ENCODE measurements around the gene RIC8B.

Gene RIC8B

GRCh38 chr12:106867651-106868050 lies 93.2 kb downstream of the RIC8B start:
- Histone ChIP-seq H3K4me2 (ENCODE audit: low read length) (no peak overlapping the region), H3K4me3 (ENCODE audit: low read depth, low read length) (no peak overlapping the region), H3K9me3 (ENCODE audit: control insufficient read depth, low read length) (no peaks in the 10 kb centered on the region), H3K36me3 (ENCODE audit: control insufficient read depth, insufficient read depth, low read length) (no peaks in the 10 kb centered on the region), H2AFZ (no peak overlapping the region), H3K4me1 (no peaks in the 10 kb centered on the region), H3K79me2 (no peaks in the 10 kb centered on the region), H3K9ac (no peak overlapping the region), H3K27ac (no peak overlapping the region), H3K27me3 (ENCODE audit: control insufficient read depth, insufficient read depth, low read length) (no peaks in the 10 kb centered on the region)
- TF ChIP-seq CTCF (IDR thresholded peaks at IDR 0.05) = no peak

GRCh38 chr12:106868982-106869700 lies 94.7 kb downstream of the RIC8B start:
- Histone ChIP-seq H3K27me3 (ENCODE audit: control insufficient read depth, insufficient read depth, low read length) (no peaks in the 10 kb centered on the region), H3K27ac (no peak overlapping the region), H2AFZ (no peak overlapping the region), H3K79me2 (no peaks in the 10 kb centered on the region), H3K9ac (no peak overlapping the region), H3K4me3 (ENCODE audit: low read depth, low read length) (no peak overlapping the region), H3K4me1 (no peaks in the 10 kb centered on the region), H3K36me3 (ENCODE audit: control insufficient read depth, insufficient read depth, low read length) (no peaks in the 10 kb centered on the region), H3K9me3 (ENCODE audit: control insufficient read depth, low read length) (no peaks in the 10 kb centered on the region), H3K4me2 (ENCODE audit: low read length) (no peak overlapping the region)
- no peak for TF ChIP-seq CTCF (IDR thresholded peaks at IDR 0.05)

GRCh38 chr12:106870116-106870515 lies 95.6 kb downstream of the RIC8B start:
- no peak for TF ChIP-seq CTCF (IDR thresholded peaks at IDR 0.05)
- Histone ChIP-seq H3K9me3 (ENCODE audit: control insufficient read depth, low read length) (no peaks in the 10 kb centered on the region), H3K27ac (no peak overlapping the region), H3K4me1 (no peaks in the 10 kb centered on the region), H3K79me2 (no peaks in the 10 kb centered on the region), H3K36me3 (ENCODE audit: control insufficient read depth, insufficient read depth, low read length) (no peaks in the 10 kb centered on the region), H2AFZ (no peak overlapping the region), H3K4me3 (ENCODE audit: low read depth, low read length) (no peak overlapping the region), H3K27me3 (ENCODE audit: control insufficient read depth, insufficient read depth, low read length) (no peaks in the 10 kb centered on the region), H3K9ac (no peak overlapping the region), H3K4me2 (ENCODE audit: low read length) (no peak overlapping the region)

- Histone ChIP-seq H2AFZ (no peak overlapping the region), H3K79me2 (no peaks in the 10 kb centered on the region), H3K4me1 (no peaks in the 10 kb centered on the region), H3K36me3 (ENCODE audit: control insufficient read depth, insufficient read depth, low read length) (no peaks in the 10 kb centered on the region), H3K9ac (no peak overlapping the region), H3K4me2 (ENCODE audit: low read length) (no peak overlapping the region), H3K27me3 (ENCODE audit: control insufficient read depth, insufficient read depth, low read length) (no peaks in the 10 kb centered on the region), H3K9me3 (ENCODE audit: control insufficient read depth, low read length) (no peaks in the 10 kb centered on the region), H3K27ac (no peak overlapping the region), H3K4me3 (ENCODE audit: low read depth, low read length) (no peak overlapping the region)
- TF ChIP-seq CTCF (IDR thresholded peaks at IDR 0.05) = no peak
Measured at GRCh38 chr12:106871477-106871876, 97.0 kb downstream of the RIC8B start.

GRCh38 chr12:106873983-106874382 lies 99.5 kb downstream of the RIC8B start:
- no peaks in the 10 kb centered on the region for H3K4me1 ChIP-seq
- no peaks in the 10 kb centered on the region for H3K79me2 ChIP-seq
- H3K9me3 ChIP-seq (ENCODE audit: control insufficient read depth, low read length) = no peaks in the 10 kb centered on the region
- H3K36me3 ChIP-seq (ENCODE audit: control insufficient read depth, insufficient read depth, low read length) = no peaks in the 10 kb centered on the region
- no peak overlapping the region for H3K9ac ChIP-seq
- H2AFZ ChIP-seq = no peak overlapping the region
- no peak overlapping the region for H3K4me3 ChIP-seq (ENCODE audit: low read depth, low read length)
- no peaks in the 10 kb centered on the region for H3K27me3 ChIP-seq (ENCODE audit: control insufficient read depth, insufficient read depth, low read length)
- no peak overlapping the region for H3K4me2 ChIP-seq (ENCODE audit: low read length)
- no peak overlapping the region for H3K27ac ChIP-seq
- TF ChIP-seq CTCF (IDR thresholded peaks at IDR 0.05) = no peak

Data from parathyroid adenoma (tissue), 2 donors.